Choroid plexus epithelial cell (primary cell): Measurements from ENCODE around the gene MDK.

Experiments
- DNase-seq: peaks from one replicate; pipeline ENCODE4 v3.0.0-alpha.2; 2010; ENCODE audit warnings: low read depth
- H3K4me3 ChIP-seq: 2 replicates; pipeline ENCODE4 v1.5.1; 2011; ENCODE audit warnings: low read depth, mild to moderate bottlenecking, control low read depth, low read length, moderate library complexity
- TF ChIP-seq, protein P1 (sequence below): conservative IDR thresholded peaks from 2 replicates; pipeline ENCODE4 v1.5.1; 2011; ENCODE audit warnings: low read depth, mild to moderate bottlenecking, control low read depth, inconsistent platforms, low read length, moderate library complexity

MDK gene

DNA sequence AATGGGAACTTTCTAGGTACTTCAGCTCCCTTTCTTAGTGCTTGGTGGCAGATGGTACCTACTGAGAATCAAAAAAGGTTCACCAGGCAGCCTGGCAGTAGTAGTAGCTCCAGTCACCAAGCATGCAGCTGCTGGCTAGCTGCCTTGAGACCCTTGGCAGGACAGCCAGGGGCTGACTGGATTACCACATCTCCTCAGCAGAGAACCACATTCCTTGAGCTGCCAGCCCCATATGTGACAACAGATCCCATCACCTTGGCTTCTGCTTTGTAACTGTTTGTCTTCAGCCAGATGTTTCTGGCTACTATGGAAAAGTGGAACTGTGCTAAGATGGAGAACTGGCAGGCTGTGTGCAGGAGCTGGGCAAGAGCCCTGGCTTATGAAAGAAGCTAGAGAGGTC, 49.7 kb downstream of the MDK start:
- TF ChIP-seq, protein P1, sequence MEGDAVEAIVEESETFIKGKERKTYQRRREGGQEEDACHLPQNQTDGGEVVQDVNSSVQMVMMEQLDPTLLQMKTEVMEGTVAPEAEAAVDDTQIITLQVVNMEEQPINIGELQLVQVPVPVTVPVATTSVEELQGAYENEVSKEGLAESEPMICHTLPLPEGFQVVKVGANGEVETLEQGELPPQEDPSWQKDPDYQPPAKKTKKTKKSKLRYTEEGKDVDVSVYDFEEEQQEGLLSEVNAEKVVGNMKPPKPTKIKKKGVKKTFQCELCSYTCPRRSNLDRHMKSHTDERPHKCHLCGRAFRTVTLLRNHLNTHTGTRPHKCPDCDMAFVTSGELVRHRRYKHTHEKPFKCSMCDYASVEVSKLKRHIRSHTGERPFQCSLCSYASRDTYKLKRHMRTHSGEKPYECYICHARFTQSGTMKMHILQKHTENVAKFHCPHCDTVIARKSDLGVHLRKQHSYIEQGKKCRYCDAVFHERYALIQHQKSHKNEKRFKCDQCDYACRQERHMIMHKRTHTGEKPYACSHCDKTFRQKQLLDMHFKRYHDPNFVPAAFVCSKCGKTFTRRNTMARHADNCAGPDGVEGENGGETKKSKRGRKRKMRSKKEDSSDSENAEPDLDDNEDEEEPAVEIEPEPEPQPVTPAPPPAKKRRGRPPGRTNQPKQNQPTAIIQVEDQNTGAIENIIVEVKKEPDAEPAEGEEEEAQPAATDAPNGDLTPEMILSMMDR, result no peak
- H3K4me3 ChIP-seq, result no peak overlapping the region
- no peak for DNase-seq
